ENCODE results near the gene TSPEAR. TPM values are rescaled to one million over a fixed set of nuclear protein-coding genes. Genes with fewer than 3 reads are reported as not detected.

Gene TSPEAR
- total and polyA plus RNA-seq, 2 of the 13 experiments (the other 11 are each of a cell fraction or from before 2014, with no cell fraction given): 0.07 to 0.32 TPM

DNA sequence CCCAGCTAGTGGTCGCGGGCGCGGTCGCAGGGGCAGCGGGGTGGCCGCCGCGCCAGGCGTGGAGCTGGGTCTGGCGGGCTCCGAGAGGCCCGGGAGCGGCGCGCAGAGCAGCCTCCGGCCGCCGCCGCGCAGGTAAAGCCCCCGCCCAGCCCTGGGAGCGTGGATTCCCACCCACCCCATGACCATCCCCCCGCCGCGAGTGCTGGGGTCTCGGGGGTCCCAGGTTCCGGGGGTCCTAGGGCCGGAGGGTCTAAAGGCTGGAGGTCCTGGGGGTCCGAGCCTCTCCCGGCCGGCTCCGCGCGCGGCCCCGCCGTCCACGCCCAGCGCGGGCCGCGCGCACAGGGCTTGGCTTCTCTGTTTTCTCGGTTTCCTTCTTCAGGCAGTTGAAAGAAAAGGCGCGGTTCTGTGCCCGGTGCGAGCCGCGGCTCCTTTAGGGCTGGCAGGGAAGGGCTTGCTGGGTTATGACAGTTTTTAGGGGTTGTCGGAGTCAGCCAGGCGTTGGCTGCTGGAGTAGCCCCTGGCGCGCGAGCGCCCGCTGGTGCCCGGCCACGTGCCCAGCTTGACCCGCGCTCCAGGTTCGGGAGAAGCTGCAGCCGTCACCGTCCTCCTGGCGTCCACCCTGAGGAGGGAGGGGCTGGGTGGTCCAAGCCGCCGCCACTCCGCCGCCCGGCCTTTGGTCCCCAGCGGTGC, 255.7 kb downstream of the TSPEAR start (continued):
- TF ChIP-seq, protein P1, sequence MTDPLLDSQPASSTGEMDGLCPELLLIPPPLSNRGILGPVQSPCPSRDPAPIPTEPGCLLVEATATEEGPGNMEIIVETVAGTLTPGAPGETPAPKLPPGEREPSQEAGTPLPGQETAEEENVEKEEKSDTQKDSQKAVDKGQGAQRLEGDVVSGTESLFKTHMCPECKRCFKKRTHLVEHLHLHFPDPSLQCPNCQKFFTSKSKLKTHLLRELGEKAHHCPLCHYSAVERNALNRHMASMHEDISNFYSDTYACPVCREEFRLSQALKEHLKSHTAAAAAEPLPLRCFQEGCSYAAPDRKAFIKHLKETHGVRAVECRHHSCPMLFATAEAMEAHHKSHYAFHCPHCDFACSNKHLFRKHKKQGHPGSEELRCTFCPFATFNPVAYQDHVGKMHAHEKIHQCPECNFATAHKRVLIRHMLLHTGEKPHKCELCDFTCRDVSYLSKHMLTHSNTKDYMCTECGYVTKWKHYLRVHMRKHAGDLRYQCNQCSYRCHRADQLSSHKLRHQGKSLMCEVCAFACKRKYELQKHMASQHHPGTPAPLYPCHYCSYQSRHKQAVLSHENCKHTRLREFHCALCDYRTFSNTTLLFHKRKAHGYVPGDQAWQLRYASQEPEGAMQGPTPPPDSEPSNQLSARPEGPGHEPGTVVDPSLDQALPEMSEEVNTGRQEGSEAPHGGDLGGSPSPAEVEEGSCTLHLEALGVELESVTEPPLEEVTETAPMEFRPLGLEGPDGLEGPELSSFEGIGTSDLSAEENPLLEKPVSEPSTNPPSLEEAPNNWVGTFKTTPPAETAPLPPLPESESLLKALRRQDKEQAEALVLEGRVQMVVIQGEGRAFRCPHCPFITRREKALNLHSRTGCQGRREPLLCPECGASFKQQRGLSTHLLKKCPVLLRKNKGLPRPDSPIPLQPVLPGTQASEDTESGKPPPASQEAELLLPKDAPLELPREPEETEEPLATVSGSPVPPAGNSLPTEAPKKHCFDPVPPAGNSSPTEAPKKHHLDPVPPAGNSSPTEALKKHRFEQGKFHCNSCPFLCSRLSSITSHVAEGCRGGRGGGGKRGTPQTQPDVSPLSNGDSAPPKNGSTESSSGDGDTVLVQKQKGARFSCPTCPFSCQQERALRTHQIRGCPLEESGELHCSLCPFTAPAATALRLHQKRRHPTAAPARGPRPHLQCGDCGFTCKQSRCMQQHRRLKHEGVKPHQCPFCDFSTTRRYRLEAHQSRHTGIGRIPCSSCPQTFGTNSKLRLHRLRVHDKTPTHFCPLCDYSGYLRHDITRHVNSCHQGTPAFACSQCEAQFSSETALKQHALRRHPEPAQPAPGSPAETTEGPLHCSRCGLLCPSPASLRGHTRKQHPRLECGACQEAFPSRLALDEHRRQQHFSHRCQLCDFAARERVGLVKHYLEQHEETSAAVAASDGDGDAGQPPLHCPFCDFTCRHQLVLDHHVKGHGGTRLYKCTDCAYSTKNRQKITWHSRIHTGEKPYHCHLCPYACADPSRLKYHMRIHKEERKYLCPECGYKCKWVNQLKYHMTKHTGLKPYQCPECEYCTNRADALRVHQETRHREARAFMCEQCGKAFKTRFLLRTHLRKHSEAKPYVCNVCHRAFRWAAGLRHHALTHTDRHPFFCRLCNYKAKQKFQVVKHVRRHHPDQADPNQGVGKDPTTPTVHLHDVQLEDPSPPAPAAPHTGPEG (CRISPR knock-in tag; IDR thresholded peaks at IDR 0.05): 0 out of 2 replicates have a peak, but pooled peaks have one; percentile 35
- TF ChIP-seq NCOA2 (CRISPR knock-in tag; IDR thresholded peaks at IDR 0.05) (no peak), EED (CRISPR knock-in tag; IDR thresholded peaks at IDR 0.05) (no peak), ZNF205 (CRISPR knock-in tag; IDR thresholded peaks at IDR 0.05) (no peak), ZSCAN25 (CRISPR knock-in tag; IDR thresholded peaks at IDR 0.05) (no peak), RAD21 (CRISPR knock-in tag; IDR thresholded peaks at IDR 0.05) (0 out of 2 replicates have a peak, but pooled peaks have one; percentile 35), YEATS4 (CRISPR knock-in tag; IDR thresholded peaks at IDR 0.05; ENCODE audit: borderline replicate concordance) (no peak)
- TF ChIP-seq, protein P2, sequence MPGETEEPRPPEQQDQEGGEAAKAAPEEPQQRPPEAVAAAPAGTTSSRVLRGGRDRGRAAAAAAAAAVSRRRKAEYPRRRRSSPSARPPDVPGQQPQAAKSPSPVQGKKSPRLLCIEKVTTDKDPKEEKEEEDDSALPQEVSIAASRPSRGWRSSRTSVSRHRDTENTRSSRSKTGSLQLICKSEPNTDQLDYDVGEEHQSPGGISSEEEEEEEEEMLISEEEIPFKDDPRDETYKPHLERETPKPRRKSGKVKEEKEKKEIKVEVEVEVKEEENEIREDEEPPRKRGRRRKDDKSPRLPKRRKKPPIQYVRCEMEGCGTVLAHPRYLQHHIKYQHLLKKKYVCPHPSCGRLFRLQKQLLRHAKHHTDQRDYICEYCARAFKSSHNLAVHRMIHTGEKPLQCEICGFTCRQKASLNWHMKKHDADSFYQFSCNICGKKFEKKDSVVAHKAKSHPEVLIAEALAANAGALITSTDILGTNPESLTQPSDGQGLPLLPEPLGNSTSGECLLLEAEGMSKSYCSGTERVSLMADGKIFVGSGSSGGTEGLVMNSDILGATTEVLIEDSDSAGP (CRISPR knock-in tag; IDR thresholded peaks at IDR 0.05; ENCODE audit: borderline replicate concordance): peak; percentile 43; the same call in 1 of the 2 replicates
- TF ChIP-seq, protein P3, sequence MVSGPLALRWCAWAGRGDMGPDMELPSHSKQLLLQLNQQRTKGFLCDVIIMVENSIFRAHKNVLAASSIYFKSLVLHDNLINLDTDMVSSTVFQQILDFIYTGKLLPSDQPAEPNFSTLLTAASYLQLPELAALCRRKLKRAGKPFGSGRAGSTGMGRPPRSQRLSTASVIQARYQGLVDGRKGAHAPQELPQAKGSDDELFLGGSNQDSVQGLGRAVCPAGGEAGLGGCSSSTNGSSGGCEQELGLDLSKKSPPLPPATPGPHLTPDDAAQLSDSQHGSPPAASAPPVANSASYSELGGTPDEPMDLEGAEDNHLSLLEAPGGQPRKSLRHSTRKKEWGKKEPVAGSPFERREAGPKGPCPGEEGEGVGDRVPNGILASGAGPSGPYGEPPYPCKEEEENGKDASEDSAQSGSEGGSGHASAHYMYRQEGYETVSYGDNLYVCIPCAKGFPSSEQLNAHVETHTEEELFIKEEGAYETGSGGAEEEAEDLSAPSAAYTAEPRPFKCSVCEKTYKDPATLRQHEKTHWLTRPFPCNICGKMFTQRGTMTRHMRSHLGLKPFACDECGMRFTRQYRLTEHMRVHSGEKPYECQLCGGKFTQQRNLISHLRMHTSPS (CRISPR knock-in tag; IDR thresholded peaks at IDR 0.05; ENCODE audit: low read depth): peak; percentile 70
- TF ChIP-seq, protein P4, sequence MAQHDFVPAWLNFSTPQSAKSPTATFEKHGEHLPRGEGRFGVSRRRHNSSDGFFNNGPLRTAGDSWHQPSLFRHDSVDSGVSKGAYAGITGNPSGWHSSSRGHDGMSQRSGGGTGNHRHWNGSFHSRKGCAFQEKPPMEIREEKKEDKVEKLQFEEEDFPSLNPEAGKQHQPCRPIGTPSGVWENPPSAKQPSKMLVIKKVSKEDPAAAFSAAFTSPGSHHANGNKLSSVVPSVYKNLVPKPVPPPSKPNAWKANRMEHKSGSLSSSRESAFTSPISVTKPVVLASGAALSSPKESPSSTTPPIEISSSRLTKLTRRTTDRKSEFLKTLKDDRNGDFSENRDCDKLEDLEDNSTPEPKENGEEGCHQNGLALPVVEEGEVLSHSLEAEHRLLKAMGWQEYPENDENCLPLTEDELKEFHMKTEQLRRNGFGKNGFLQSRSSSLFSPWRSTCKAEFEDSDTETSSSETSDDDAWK (CRISPR knock-in tag; IDR thresholded peaks at IDR 0.05): no peak
